ENCODE measurements around the gene LMX1A.

The LMX1A gene

DNA sequence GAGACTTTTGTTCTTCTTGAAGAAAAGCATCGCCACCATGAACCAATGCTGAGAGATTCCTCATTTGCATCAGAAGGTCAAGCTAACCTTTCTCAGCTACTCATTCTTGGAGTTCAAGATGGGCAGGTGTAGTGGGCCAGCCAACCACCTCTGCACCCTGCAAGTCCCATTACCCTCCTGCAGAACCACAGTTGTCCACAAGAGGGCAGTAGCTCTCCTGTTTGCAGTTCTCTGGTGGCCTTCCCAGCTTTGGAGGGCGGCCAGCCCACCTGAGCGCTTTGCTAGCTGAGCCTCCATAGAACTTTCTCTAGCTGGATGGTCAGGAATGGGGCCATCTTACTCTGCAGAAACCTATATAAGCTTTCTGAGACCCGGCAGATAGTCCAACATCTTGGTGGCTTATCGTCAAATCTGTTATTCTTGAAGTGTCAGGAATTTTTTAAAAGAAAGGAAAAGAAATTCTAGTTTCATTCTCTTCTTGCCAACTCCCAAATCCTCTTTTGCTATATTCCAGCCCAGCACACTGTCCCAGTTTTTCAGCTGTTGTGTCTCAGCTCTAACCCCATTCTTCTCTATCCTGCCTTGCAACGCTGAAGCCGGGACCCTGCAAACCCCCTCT is 11.0 kb upstream of the LMX1A start:
- peak; percentile 58 to 62 for DNase-seq

DNA sequence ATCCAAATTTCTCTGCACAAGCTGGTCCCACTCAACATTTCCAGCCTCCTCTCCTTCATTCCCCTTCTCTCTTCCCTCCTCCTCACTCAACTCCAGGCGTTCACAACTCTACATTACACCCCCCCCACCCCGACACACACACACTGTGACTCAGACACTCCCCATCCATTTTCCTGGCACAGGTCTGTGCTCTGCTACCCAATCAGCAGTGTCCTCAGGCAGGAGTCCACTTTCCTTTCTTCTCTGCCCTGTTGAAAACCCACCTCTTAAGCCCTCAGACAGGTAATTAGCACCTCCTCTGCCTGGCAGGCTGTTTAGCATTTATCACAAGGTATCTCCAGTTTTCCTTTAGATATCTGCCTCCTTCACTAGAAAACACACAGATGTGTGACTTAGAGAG is 8.8 kb upstream of the LMX1A start:
- no peak for DNase-seq

DNA sequence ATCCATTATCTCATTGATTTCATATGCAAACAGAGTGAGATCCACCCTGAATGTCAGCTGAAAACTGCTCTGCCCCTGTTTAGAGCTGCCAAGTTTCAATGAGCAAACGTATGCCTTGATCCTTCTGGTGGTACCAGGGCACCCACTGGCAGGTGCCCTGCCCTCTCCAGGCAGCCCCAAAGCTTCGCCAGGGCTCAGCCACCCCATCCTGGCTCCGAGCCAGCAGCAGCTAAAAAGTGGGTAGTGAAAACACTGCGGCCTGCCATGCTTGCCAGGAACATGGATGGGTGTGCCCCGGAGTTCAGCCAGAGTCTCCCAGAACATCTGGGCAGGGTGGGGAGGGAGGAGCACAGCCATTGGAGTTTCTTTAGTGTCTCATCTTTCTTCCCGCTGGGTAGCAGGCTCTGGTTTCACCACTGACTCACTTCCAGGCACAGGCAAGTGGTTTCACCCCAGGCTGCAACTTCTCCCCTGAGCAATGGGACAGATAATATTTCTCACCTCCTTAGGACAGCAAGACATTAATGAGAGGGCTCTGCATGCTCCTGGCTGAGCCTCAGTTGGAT is 8.1 kb upstream of the LMX1A start:
- no peak for DNase-seq

GRCh38 chr1:165356876-165357275 is 361 bp upstream of the LMX1A start:
- no peak for DNase-seq

DNA sequence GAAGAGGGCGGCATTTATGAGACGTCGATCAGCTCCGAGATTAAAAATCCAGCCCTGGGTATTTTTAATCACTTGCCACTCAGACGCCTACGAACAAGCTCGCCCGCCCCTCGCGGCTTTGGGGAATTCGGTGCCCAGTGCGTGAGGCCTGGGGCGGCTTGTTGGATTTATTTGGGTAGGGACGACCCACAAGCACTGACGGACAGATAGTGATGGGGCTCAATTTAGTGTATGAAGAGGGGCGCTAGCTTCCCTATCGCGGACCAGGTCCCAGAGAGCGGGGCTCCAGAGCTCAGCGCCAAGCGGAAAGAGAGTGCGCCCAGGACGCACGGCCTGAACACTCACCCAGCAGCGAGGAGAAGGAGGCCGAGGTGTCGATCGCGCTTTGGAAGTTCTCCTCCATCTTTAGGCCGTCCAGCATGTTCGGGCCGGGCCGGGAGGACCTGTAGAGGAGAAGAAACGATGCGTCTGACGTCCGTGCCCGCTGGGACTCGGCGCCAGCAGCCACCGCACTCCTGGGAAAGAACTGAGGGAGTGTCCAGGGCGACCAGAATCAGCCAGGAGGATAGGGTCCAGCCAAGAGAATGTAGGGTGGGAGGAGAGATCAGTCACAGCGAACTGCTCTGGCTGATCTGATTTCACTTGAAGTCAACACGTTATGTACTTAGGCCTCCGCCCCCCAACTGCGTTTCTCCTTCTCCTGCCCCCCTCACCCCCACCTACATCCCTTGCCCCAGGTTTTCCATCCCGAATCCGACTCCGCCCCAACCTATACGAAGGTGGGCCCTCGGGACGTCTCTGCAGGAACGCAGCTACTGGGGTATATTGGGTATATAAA is 1.2 kb downstream of the LMX1A start:
- no peak for DNase-seq

DNA sequence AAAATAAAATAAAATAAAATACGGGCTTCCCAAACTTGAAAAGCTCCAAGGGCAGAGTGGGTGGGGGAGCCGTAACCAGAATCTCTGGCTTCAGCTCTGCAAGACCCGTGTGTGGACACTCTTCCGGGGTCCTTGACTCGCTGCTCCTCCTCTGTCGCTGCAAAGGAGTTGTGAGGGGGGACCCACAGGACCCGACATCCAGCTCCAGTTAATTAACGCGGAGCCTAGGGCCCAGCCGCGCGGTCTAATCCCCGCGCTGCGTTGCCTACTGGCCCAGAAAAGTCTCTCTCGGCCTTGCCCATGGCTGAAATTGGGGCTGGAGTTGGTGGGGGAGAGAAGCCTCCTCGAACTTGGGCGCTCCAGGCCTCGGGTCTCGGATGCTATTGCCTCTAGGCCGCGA is 1.8 kb downstream of the LMX1A start:
- DNase-seq, result no peak

GRCh38 chr1:165353731-165354671 is 2.5 kb downstream of the LMX1A start:
- no peak for DNase-seq

DNA sequence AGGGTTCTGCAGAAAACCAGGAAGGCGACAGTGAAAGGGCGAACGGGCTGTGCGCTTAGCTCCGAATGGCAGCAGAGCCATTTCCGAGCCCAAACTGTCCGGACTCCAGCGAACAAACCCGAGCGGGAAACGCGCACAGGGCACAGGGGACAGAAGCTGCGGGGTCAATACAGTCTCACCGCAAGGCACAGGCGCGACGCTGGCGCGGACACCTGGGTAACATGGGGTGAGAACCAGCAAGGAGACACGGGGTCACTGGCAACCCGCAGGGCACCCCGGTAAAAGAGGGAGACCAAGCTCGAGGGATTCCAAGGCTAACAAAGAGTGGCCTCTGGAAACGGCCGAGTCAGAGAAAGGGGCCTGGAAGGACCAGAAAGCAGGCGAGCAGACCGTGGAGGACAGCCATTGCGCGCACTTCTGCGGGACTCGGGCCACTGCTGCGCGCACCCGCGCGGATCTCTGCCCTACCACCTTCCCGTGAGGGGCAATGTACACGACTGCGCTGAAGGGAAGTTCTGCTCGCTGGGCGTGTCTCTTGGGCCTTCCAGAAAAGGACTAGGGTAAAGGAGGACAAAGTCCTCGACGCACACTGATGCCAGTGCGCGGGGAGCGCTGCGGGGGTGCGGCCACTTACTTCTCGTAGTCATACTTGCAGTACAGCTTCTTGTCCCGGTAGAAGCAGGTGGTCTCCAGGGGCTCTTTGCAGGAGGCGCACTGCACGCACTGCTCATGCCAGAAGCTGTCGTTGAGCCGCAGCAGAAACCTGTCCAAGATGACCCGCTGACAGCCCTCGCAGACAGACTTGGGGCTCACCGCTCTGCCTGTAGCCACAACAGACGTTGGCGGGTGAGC is 3.8 kb downstream of the LMX1A start:
- no peak for DNase-seq

GRCh38 chr1:165351863-165352441 is 4.6 kb downstream of the LMX1A start:
- no peak for DNase-seq

DNA sequence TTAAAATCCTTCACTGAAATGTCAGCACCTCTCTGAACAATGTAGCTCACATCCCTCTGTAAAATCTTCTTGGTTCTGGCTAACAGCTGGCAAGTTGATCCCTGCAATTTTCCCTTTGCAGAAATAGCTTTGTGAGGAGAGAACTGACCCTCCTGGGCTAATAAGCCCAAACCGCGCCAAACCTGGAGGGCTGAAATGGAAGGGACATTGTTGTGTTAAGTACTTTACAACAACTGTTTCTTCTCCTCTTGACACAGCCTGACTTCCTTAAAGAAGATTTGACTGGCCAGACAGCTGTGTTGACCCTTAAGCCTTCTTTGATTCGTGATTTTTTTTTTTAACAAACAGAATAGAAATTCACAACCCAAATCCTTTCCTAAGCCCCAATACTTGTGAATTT is 5.7 kb downstream of the LMX1A start:
- DNase-seq, result no peak

DNA sequence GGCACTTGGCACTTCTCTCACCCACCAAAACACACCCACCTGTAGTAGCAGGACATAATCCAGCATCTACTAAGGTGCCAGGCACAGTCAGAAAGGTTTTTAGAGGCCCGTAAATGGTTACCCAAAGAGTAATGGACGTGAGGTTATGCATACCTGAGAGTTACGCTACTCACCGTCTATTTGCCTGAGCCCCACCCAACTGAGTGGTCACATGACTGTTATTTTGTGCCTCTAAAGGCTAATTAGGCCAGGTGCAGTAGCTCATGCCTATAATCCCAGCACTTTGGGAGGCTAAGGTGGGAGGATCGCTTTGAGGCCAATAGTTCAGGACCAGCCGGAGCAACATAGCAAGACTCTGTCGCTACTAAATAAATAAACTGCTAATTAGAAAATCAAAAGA is 11.0 kb downstream of the LMX1A start:
- DNase-seq, result no peak

DNA sequence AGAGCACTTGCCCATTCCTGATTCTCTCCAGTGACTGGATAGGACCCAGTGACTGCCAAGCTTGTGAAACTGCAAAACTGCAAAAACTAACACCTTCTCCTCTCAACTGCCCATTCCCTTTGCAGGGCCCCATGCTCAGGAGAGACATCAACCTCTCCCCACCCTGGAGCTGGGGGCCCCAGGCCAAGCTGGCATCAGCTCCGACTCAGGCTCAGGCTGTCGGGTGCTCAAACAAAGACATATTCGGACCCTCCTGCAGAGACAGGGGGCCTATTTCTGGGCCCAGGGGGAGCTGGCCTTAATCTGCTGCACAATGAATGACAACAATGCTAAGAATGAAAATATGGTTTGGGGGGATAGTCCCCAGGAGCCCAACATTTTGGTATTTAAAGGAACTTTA is 11.8 kb downstream of the LMX1A start:
- no peak for DNase-seq

GRCh38 chr1:165344198-165344597 is 12.3 kb downstream of the LMX1A start:
- DNase-seq, result no peak

- no peak for DNase-seq
These were observed 13.9 kb downstream of the LMX1A start for GRCh38 chr1:165342587-165342986.

DNA sequence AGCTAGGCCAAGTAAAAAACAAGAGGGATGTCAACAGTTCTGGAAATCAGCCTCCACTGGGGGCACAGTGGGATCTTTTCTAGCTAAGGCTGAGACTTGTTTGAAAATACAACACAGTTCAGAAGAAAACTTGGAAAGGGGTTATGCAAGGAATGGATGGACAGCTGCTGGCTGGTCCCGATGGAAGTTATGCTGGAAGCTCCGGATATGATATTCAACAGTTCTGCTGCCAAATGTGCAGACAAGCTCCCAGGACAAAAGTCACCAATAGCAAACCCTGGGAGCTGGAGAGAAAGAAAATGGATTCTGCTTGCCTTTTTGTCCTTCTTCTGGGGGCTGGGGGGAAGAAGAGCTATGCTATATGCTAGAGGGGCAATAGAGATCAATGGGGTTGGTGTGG is 14.3 kb downstream of the LMX1A start:
- no peak for DNase-seq

DNA sequence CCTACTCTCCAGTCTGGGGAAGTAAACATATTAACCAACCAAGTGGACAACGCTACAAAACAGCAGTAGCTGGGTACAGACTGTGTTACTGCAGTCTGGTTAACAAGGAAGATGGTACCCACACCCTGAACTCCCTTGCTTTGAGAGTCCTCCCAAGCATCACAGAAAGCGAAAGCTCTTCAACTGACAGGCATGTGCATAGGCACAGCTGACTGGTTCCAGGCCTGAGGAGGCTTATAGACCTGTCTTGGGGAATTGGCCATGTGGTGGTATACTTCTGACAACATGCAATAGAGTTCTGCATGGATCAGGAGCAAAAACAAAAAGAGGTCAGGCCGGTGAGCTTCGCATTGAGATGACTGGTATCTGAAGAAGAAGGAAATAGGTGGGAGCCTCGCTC is 17.4 kb downstream of the LMX1A start:
- DNase-seq, result no peak

DNA sequence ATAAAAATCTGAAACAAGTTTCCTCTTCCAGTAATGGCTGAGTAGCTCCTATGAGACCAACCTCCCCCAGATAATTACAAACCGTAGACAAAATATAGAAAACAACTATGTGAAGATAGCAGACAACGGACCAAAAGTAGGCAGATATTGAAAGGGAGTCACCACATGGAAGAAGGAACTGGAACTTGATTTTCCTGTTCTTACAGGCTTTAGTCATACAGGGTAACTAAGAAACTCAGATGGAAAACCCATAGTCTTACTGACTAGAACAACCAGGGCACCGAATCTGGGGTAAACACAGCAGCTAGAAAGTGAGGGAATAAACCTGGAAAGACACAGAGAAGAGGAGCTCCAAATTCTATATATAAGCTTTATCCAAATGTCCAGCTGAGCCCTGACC is 26.0 kb downstream of the LMX1A start:
- no peak for DNase-seq

- DNase-seq, result no peak
These were observed 27.4 kb downstream of the LMX1A start for GRCh38 chr1:165329104-165329503.

GRCh38 chr1:165328136-165328535 is 28.4 kb downstream of the LMX1A start:
- no peak for DNase-seq

DNA sequence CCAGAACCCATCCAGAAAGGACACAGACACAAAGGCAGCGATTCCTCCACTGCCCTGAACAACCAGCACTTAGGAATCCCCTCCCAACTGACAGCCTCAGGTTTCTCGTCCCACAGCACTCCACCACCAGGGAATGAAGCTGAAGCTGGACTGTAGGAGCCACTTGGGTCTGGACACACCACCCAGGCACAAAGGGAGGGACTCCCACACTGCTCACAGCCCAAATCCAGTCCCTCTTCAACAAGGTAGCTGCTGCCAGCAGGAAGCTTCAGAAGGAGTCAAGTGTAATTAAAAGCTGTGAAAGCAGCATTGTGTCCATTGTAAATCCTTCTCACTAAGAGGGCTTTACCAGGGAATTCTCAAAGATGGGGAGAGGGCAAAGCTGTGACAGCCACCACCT is 29.0 kb downstream of the LMX1A start:
- no peak for DNase-seq

GRCh38 chr1:165325460-165326203 is 30.9 kb downstream of the LMX1A start:
- no peak for DNase-seq
